ENCODE measurements around the gene PCSK2. TPM values are rescaled to one million over a fixed set of nuclear protein-coding genes. Genes with fewer than 3 reads are reported as not detected.

The PCSK2 gene
- total RNA-seq, 2 donors from 2014 or later = not detected

DNA sequence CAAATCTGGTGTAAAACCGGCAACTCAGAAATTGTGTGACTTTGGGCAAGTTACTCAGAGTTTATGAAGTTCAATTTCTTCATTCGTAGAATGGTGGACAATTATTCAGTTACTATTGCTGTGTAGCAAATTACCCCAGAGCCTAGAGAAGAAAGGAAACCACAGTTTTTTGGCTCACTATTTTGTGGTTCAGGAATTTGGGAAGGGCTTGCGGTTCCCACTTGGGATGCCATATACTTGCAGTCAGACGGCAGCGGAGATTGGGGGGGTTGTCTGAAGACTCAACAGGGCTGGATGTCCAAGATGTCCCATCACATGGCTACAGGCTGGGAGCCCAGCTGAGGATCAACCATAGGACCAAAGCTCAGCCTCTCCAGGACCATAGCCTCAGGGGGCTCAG lies 108.1 kb downstream of the PCSK2 start:
- H3K9me3 Mint-ChIP-seq = no peaks in the 10 kb centered on the region
- no peak overlapping the region for H3K27ac Mint-ChIP-seq
- ATAC-seq (replicated peaks) = no peak
- no peaks in the 10 kb centered on the region for H3K4me1 Mint-ChIP-seq
- no peaks in the 10 kb centered on the region for H3K27me3 Mint-ChIP-seq
- H3K36me3 Mint-ChIP-seq (ENCODE audit: low read depth) = no peaks in the 10 kb centered on the region
- no peak overlapping the region for H3K4me3 Mint-ChIP-seq

- peaks cover 7% of the 10 kb centered on the region for H3K27me3 Mint-ChIP-seq
- H3K4me3 Mint-ChIP-seq = no peak overlapping the region
- H3K4me1 Mint-ChIP-seq = no peaks in the 10 kb centered on the region
- no peaks in the 10 kb centered on the region for H3K36me3 Mint-ChIP-seq (ENCODE audit: low read depth)
- H3K9me3 Mint-ChIP-seq = no peaks in the 10 kb centered on the region
- H3K27ac Mint-ChIP-seq = no peak overlapping the region
- no peak for ATAC-seq (replicated peaks)
Measured at GRCh38 chr20:17339000-17339399, 112.2 kb downstream of the PCSK2 start.

DNA sequence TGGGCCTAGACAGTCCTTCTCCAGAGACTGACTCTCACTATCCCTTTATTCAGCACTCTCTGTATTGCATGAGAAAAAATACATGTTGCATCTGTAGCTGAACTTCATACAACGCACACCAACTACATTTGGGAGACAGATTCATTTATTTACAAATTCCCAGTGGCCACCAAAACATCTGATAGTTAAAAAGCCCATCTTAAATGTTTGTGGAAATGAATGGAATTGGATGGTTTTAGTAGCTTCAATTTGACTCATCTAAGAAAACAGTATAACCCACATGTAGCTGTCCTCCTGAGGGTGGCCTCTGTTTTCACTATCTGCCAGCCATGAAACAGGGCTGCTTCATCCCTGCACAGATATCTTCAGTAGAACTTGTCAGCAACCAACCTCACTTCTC lies 116.3 kb downstream of the PCSK2 start:
- H3K4me1 Mint-ChIP-seq = no peaks in the 10 kb centered on the region
- no peaks in the 10 kb centered on the region for H3K36me3 Mint-ChIP-seq (ENCODE audit: low read depth)
- H3K27ac Mint-ChIP-seq = no peak overlapping the region
- H3K27me3 Mint-ChIP-seq = peaks cover 20% of the 10 kb centered on the region
- no peaks in the 10 kb centered on the region for H3K9me3 Mint-ChIP-seq
- no peak for ATAC-seq (replicated peaks)
- no peak overlapping the region for H3K4me3 Mint-ChIP-seq

- H3K27me3 Mint-ChIP-seq = peaks cover 20% of the 10 kb centered on the region
- H3K9me3 Mint-ChIP-seq = no peaks in the 10 kb centered on the region
- H3K4me3 Mint-ChIP-seq = no peak overlapping the region
- no peaks in the 10 kb centered on the region for H3K4me1 Mint-ChIP-seq
- no peaks in the 10 kb centered on the region for H3K36me3 Mint-ChIP-seq (ENCODE audit: low read depth)
- ATAC-seq (replicated peaks) = no peak
- H3K27ac Mint-ChIP-seq = no peak overlapping the region
Measured at GRCh38 chr20:17343656-17344452, 117.0 kb downstream of the PCSK2 start.

DNA sequence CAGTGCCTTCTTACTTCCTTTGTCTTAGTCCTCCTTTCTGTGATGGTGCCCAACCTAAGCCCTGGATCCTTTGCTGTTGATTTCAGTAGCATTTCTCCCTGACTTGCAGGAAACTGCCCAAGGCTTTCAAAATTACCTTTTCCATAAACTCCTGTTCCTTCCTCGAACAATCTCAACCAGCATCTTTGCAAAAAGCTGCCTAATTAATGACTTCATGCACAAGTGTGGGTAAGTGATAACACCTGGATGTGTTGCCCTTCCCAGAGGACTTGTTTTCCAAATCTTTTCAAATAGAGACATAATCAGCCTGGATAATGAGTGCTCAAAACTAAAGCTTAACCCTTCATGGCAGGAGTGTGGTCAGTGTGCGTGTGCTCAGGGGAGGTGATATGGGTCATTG lies 118.0 kb downstream of the PCSK2 start:
- Mint-ChIP-seq H3K36me3 (ENCODE audit: low read depth) (no peaks in the 10 kb centered on the region), H3K9me3 (no peaks in the 10 kb centered on the region), H3K4me3 (no peak overlapping the region), H3K27me3 (peaks cover 20% of the 10 kb centered on the region), H3K27ac (no peak overlapping the region), H3K4me1 (no peaks in the 10 kb centered on the region)
- ATAC-seq (replicated peaks) = no peak

DNA sequence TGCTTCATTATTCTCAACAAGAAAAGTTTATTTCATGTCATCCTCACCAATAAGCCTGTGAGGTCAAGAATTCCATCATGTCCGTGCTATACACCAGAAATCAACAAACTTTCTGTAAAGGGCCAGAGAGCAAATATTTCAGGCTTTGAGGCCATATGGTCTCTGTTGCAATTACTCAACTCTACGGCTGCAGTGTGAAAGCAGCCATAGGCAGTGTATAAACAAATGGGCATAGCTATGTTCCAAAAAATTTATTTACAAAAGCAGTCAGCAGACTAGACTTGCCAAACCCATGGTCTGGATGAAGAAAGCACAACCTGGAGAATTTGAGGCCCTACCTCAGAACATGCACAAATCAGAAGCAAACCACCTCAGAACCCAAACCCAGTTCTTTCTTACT lies 118.5 kb downstream of the PCSK2 start:
- no peak overlapping the region for H3K27ac Mint-ChIP-seq
- no peaks in the 10 kb centered on the region for H3K9me3 Mint-ChIP-seq
- peaks cover 17% of the 10 kb centered on the region for H3K27me3 Mint-ChIP-seq
- no peak for ATAC-seq (replicated peaks)
- no peak overlapping the region for H3K4me3 Mint-ChIP-seq
- no peaks in the 10 kb centered on the region for H3K36me3 Mint-ChIP-seq (ENCODE audit: low read depth)
- H3K4me1 Mint-ChIP-seq = no peaks in the 10 kb centered on the region

DNA sequence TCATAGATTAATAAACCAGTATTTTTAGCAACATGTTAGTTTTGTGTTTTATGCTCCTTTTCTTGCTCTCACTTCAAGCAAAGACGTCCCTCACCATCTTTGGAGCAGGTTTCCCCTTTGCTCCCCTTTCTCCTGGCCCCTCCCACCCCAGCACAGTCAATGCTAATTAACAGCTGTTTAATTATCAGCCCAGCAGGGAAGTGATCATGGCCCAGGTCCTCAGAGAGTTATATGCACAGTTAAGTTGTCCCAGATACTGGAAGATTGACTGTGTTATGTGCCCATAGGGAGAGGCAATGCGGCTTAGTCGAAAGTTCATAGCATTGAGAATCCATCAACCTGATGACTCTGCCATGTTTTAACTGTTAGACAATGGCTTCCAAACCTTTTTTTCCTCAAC lies 123.5 kb downstream of the PCSK2 start:
- Mint-ChIP-seq H3K9me3 (no peaks in the 10 kb centered on the region), H3K4me1 (no peaks in the 10 kb centered on the region), H3K4me3 (no peak overlapping the region), H3K27me3 (peaks cover 13% of the 10 kb centered on the region), H3K27ac (no peak overlapping the region), H3K36me3 (ENCODE audit: low read depth) (no peaks in the 10 kb centered on the region)
- no peak for ATAC-seq (replicated peaks)

GRCh38 chr20:17357238-17357637 lies 130.4 kb downstream of the PCSK2 start:
- H3K4me1 Mint-ChIP-seq = no peaks in the 10 kb centered on the region
- no peak overlapping the region for H3K27ac Mint-ChIP-seq
- peaks cover 8% of the 10 kb centered on the region for H3K27me3 Mint-ChIP-seq
- no peak for ATAC-seq (replicated peaks)
- H3K9me3 Mint-ChIP-seq = no peaks in the 10 kb centered on the region
- no peaks in the 10 kb centered on the region for H3K36me3 Mint-ChIP-seq (ENCODE audit: low read depth)
- no peak overlapping the region for H3K4me3 Mint-ChIP-seq

DNA sequence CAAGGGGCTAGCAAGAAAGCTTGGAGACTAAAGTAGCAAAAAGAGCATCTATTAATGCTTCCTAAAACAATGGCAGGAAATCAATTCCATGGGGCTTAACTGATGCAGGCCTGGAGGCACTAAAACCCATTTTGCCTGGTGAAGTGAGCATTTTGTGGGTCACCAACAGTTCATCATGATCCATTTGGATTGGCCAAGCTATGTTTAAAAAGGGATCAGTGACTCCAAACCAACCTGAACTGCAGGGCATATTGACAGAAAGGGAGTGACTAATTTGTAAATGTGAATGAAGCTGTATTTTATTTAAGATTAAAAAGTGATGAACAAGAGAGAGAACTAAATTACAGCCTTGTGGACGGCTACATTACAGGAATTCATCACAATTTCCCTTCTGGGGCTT lies 132.0 kb downstream of the PCSK2 start:
- Mint-ChIP-seq H3K27ac (no peak overlapping the region), H3K9me3 (no peaks in the 10 kb centered on the region), H3K4me3 (no peak overlapping the region), H3K4me1 (no peaks in the 10 kb centered on the region), H3K36me3 (ENCODE audit: low read depth) (no peaks in the 10 kb centered on the region), H3K27me3 (peaks cover 8% of the 10 kb centered on the region)
- ATAC-seq (replicated peaks) = no peak

DNA sequence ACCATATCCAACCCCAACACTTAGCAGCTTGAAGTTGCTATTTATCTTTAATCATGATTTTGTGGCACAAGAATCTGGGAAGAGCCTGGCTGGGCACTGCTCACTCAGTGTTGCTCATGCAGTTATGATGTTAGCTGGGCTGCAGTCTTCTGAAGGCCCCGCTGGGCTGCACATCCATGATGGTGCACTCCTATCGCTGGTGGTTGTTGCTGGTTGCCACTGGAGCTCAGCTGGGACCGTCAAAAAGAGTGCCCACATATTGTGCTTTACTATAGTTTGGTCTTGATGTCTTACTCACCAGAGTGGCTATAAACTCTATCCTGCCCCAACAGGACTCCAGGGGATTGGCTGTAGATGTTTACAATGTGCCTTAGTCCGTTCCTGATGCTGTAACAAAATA lies 137.8 kb downstream of the PCSK2 start:
- Mint-ChIP-seq H3K36me3 (ENCODE audit: low read depth) (no peaks in the 10 kb centered on the region), H3K27ac (no peak overlapping the region), H3K4me1 (no peaks in the 10 kb centered on the region), H3K4me3 (no peak overlapping the region), H3K27me3 (peaks cover 8% of the 10 kb centered on the region), H3K9me3 (no peaks in the 10 kb centered on the region)
- ATAC-seq (replicated peaks) = no peak

DNA sequence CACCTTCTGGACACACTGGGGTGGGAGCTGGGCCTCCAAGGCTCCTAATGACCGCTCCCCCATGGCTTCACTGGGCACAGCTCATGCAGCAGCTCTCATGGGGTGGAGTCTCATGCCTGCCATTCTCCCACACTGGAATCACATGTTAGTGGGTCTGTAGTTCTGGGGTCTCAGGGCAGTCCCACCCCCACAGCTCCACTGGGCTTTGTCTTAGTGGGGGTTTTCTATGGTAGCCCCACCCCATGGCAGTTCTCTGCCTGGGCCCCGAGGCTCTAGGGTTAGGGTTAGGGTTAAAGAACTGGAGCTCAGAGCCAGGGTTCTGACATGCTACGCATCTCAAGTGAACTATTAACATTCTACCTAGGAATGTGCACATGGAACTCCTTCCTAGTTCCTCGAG lies 139.0 kb downstream of the PCSK2 start:
- H3K4me3 Mint-ChIP-seq = no peak overlapping the region
- no peak for ATAC-seq (replicated peaks)
- no peaks in the 10 kb centered on the region for H3K4me1 Mint-ChIP-seq
- H3K27ac Mint-ChIP-seq = no peak overlapping the region
- H3K9me3 Mint-ChIP-seq = no peaks in the 10 kb centered on the region
- H3K27me3 Mint-ChIP-seq = peaks cover 5% of the 10 kb centered on the region
- no peaks in the 10 kb centered on the region for H3K36me3 Mint-ChIP-seq (ENCODE audit: low read depth)

- Mint-ChIP-seq H3K9me3 (no peaks in the 10 kb centered on the region), H3K27me3 (peaks cover 5% of the 10 kb centered on the region), H3K27ac (no peak overlapping the region), H3K4me1 (no peaks in the 10 kb centered on the region), H3K36me3 (ENCODE audit: low read depth) (no peaks in the 10 kb centered on the region), H3K4me3 (no peak overlapping the region)
- no peak for ATAC-seq (replicated peaks)
Measured at GRCh38 chr20:17369506-17369905, 142.7 kb downstream of the PCSK2 start.

DNA sequence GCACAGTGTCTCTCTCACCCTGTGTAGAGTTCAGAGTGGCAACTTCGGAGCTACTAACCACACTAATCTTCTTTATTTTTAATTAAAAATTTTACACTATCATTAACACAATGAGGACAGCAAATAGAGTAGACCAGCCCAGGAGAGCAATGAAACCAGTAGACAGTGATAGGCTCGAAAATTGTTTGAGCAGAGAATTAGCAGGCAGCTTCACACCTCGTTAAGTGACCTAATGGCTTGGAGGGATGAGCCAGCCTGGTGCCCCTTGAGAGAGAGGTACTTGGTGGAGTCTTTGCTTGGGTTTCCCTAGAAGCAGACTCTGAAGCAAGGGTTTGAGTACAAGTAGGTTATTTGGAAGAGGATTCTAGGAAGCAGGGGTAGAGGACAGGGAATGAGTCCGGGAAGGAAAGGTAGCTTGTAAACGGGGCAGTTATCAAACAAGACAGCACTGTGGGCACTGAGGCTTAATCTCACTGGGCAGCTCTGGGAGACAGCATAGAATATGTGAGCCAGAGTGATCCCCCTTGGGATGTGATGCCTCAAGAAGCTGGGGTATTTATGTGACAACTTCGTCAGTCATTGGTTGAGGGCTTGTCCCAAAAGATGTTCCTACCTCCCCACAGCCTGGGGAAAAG lies 146.1 kb downstream of the PCSK2 start:
- Mint-ChIP-seq H3K27me3 (peaks cover 5% of the 10 kb centered on the region), H3K27ac (no peak overlapping the region), H3K9me3 (no peaks in the 10 kb centered on the region), H3K4me3 (no peak overlapping the region), H3K36me3 (ENCODE audit: low read depth) (no peaks in the 10 kb centered on the region), H3K4me1 (no peaks in the 10 kb centered on the region)
- ATAC-seq (replicated peaks) = no peak

- Mint-ChIP-seq H3K4me3 (no peak overlapping the region), H3K36me3 (ENCODE audit: low read depth) (no peaks in the 10 kb centered on the region), H3K9me3 (no peaks in the 10 kb centered on the region), H3K4me1 (no peaks in the 10 kb centered on the region), H3K27me3 (peaks cover 5% of the 10 kb centered on the region), H3K27ac (no peak overlapping the region)
- ATAC-seq (replicated peaks) = no peak
Measured at GRCh38 chr20:17374086-17374485, 147.2 kb downstream of the PCSK2 start.

DNA sequence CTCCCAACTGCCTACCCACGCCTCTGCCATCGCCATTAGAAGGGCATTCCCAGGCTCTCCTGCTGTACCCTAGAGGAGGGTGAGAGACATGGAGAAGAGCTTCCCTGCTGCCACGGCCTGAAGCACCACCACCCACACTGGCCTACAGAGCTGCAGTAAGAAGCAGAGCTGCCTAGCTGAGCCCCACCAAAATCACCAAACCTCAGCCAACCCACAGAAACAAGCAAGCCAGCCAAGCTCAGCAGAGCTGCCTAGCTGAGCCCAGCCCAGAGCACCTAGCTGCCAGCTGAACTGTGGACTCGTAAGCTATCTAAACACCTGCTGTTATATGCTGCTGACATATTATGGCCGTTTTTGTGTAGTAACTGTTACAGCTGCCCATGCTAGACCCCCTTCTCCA lies 149.2 kb downstream of the PCSK2 start:
- Mint-ChIP-seq H3K4me3 (no peak overlapping the region), H3K36me3 (ENCODE audit: low read depth) (no peaks in the 10 kb centered on the region), H3K4me1 (no peaks in the 10 kb centered on the region), H3K9me3 (no peaks in the 10 kb centered on the region), H3K27ac (no peak overlapping the region), H3K27me3 (no peaks in the 10 kb centered on the region)
- no peak for ATAC-seq (replicated peaks)
